Middle frontal gyrus (tissue), 1 donor: ENCODE measurements around the gene DPF1.
"Not testable (repeated sequence)": the region's sequence is repeated elsewhere in the genome, so short reads cannot be mapped to it uniquely, and the experiment has no call there.

Experiments used
- DNase-seq: peaks from one replicate; pipeline ENCODE4 v3.0.0-alpha.2; 2015; ENCODE audit warnings: low spot score; ENCODE audit errors: extremely low spot score

DPF1 gene

GRCh38 chr19:38224014-38224862, at the start of gene DPF1:
Gene DPF1, minus strand, starts transcription at chr19:38224222. Its CDS starts 80 bp downstream, at chr19:38224142.
- peak; percentile 52 for DNase-seq

GRCh38 chr19:38273499-38273898, 49.5 kb upstream of the DPF1 start:
- no peak for DNase-seq

DNA sequence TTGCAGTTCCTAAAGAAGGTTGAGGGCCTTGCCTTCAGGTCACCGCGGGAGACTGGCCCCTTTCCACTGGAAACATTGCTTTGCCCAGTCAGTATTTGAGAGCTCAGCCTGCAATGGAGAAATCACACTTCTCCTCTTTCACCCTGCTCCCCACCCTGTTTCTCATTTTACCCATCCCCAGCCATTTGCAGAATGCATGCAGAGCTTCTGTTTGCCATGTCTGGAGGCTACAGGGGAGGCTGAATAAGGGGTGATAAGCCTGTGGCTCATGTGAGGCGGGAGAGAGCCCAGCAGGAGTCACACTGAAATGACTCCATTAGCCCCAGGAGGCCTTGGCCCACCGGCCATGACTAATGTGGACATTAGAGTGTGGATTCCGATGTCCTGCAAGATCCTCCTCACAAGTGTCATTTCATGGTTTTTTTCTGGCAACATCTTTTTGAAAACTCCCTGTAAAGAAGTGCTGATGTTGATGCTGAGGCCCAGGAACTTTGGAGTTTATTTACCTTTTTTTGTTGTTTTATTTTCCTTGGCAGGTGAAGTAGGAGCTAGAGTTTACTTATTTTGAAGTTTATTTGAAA, 46.7 kb upstream of the DPF1 start:
- DNase-seq: no peak

DNA sequence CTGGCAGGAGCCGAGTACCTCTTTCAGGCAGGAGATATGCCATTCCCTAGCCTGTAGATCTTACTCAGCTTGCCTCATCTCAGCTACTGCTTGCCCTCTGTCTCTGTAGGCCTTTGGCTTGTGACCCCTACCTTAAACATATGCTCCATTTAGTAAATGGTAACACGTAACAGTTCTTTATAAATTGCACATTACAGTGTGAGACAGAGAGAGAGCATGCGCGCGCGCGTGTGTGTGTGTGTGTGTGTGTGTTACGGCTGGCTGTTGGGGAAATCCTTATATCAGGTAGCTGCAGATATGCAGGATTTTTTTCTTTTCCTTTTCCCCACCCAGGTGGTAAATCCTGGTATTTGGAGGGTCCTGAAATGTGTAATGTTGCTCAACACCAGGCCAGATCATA, 44.5 kb upstream of the DPF1 start:
- no peak for DNase-seq

GRCh38 chr19:38267761-38268483, 43.9 kb upstream of the DPF1 start:
- no peak for DNase-seq

- DNase-seq: no peak
These were observed 43.1 kb upstream of the DPF1 start for GRCh38 chr19:38266981-38267597.

DNA sequence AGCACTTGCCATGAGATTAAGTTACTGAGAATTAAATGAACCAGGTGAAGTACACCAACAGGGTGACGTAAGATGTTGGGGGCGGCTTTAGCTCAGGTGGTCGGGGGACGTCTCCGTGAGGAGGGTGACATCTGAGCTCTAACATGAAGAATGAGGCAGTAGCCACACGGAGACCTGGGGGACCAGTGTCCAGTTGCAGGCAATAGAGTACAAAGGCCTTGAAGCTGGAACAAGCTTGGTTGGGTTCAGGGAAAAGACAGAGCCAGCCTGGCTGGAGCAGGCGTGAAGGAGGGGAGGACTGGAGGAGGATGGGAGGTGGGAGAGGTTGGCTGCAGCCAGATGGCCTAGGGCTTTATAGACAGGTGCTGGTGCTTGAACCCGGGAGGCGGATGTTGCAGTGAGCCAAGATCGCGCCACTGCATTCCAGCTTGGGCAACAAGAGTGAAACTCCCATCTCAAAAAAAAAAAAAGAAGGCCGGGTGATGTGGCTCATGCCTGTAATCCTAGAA, 42.0 kb upstream of the DPF1 start:
- no peak for DNase-seq

GRCh38 chr19:38265213-38265861, 41.3 kb upstream of the DPF1 start:
- no peak for DNase-seq

- DNase-seq: no peak
These were observed 40.6 kb upstream of the DPF1 start, which contains the start of gene SPINT2 for GRCh38 chr19:38264486-38265212. Gene SPINT2, plus strand, starts transcription at chr19:38264573. Its CDS starts 320 bp downstream, at chr19:38264893.

DNA sequence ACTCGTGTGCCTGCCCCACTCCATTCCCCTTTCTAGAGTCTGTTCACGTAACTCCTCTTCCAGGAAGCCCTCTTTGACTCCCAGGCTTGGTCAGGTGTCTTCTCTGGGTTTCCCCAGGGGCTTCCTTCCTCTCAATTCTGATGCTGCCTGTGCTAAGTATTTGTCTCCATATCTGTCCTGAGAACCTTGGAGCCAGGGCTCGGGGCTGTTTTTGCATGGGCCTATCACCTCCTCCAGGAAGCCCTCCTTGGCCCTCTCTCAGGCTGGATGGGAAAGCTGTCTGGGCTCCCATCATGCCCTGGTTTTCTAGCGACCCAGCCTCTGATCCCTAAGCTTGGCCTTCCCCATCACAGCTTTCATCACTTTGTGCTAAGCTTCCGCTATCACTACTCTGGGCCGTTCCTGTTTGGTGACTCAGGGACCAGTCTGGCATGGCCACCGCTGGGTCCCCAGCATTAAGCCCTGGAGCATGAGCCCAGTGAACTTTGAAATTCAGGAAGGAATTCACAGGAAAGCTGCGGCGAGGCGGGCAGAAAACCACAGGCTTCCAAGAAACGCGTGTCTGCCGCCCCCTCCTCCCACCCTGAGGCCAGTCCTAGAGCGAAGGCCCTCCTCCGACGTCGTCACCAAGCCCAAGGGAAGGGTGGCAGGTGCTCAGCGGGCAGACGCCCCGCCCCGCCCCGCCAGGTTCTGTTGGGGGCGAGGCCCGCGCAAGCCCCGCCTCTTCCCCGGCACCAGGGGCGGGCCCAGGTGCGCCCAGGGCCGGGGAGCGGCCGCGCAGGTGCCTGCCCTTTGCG, 39.9 kb upstream of the DPF1 start:
- no peak for DNase-seq

DNA sequence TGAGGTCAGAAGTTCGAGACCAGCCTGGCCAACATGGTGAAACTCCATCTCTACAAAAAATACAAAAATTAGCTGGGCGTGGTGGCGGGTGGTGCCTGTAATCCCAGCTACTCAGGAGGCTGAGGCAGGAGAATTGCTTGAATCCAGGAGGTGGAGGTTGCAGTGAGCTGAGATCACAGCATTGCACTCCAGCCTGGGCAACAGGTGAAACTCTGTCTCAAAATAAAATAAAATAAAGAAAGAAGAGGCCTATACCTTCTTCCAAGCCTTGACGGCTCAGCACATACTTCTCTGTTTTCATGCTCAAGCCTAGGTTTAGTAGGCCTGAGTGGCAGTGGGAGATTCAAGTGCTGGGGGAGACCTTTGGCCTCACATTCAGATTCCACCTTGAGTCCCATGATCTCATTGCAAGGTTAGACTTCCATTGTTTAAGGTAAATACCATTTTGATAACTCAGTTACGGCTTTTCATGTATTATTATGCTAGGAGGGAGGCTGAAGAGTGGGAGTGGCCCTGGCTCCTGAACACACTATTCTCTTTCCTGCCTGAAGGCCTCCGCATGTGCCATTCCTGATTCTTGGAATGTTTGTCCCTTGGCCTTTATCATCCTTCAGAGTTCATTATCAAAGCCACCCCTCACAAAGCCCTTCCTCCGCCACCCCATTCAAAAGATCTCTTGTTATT, 38.7 kb upstream of the DPF1 start:
- no peak for DNase-seq

DNA sequence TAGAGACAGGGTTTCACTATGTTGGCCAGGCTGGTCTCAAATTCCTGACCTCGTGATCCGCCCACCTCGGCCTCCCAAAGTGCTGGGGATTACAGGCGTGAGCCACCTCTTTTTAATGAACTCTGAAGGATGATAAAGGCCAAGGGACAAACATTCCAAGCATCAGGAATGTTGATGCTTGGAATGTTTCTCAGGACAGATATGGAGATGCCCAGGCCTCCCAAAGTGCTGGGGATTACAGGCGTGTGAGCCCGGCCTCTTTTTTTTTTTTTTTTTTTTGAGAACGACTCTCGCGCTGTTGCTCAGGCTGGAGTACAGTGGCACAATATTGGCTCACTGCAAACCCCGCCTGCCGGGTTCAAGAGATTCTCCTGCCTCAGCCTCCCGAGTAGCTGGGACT, 37.9 kb upstream of the DPF1 start:
- not testable (repeated sequence) for DNase-seq

- no peak for DNase-seq
These were observed 31.5 kb upstream of the DPF1 start for GRCh38 chr19:38255383-38256014.

DNA sequence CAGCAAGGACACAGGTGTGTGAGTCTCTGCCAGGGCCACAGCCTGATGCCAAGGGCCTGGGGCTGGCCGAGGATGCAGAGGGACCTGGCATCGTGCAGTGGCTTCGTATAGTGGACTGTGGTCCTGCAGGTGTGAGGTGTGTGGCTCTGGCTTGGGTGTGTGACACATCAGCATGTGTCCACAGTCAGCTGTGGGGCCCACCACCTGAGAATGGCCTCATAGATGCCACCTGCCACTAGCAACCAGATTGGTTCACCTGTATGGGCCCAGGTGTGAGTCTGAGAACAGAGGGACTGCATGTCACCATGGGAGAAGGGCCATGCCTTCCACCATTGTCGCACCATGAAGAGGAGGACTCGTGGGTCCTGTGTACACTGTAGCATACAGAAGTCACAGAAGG, 29.8 kb upstream of the DPF1 start:
- no peak for DNase-seq

DNA sequence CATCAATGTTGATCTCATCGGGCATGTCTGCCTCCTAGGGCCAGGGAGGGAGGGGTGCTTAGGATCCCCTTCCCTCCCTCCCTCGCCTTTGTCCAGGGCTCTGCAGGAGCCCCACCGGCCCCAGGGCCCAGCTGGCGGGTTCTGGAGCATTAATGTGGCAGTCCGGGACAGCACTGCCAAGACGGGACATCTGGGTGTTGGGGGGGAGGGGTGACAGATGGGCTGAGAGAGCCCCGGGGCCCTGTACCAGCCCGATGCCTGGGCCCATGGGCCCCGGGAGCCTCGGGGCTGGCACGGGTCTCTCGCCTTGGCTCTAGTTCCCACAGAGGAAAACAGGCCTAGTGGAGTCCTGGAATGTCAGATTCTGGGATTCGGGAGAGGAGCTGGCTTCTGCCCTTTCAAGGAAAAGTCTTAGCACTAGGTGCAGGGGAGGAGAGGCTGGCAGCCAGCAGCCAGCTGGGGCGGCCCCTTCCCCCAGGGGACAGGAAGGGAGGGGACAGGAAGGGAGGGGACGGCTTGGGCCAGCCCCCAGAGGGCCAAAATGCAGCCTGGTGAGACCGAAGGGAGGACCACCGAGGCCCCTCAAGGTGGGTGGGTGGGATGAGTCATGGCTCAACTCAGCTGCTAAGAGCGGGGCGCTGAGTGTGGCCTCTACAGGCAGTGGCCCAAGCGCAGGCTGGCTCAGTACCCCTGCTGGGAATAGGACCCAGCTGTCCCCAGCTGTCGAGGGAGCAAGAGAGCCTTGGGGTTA, 29.1 kb upstream of the DPF1 start:
- DNase-seq: peak; percentile 53

DNA sequence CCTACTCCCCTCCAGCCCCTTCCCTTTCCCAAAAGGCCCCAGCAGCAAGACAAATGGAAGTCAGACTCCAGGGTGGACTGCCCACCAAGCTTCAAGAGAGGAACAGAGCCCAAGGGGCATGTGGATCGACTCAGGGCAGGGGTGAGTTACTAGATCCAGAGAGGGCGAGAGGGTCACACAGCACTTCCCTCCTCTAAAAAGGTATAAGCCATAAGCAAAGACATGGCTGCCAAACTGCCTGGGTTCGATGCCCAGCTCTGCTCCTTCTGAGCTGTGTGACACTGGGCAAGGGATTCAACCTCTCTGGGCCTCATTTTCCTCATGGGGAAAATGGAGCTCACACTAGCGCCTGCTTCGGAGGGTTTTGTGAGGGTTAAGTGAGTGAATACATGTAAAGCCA, 28.4 kb upstream of the DPF1 start:
- DNase-seq: no peak

DNA sequence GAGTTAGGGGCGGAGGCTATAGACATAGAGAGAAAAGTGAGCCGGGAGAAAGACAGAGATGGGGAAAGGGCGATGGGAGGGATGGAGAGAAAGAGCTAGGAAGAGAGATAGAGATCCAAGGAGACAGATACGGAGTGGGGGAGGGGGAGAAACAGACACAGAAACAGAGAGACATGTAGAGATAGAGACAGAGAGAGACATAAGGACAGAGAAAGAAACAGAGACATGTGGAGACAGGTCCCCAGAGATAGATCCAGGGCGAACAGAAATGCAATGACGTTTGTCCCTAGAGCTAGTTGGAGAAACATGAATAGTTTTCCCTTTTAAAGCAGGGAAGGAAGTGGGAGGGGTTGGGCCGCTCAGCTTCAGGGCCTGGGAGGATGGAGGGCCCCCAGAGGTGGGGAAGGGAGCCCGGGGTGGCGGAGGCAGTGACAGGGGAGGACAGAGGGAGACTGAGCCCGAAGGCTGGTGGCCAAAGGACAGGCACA, 27.6 kb upstream of the DPF1 start:
- no peak for DNase-seq
